GM23248 (cell line): ENCODE results near the gene RACK1.
"Not testable (repeated sequence)": the region's sequence is repeated elsewhere in the genome, so short reads cannot be mapped to it uniquely, and the experiment has no call there.

Source experiments
- EZH2 ChIP-seq: fragments of 200-600 bp; sonication (generic); IDR thresholded peaks from 2 replicates; pipeline ENCODE4 v1.6.1; 2018; ENCODE audit warnings: antibody characterized with exemption, mild to moderate bottlenecking; ENCODE audit not compliant: insufficient read depth, poor library complexity, severe bottlenecking
- EZH2phosphoT487 ChIP-seq: fragments of 200-600 bp; sonication (generic); IDR thresholded peaks from 2 replicates; pipeline ENCODE4 v1.6.1; 2018; ENCODE audit warnings: antibody characterized with exemption, moderate library complexity, mild to moderate bottlenecking, low read depth; ENCODE audit not compliant: insufficient read depth

DNA sequence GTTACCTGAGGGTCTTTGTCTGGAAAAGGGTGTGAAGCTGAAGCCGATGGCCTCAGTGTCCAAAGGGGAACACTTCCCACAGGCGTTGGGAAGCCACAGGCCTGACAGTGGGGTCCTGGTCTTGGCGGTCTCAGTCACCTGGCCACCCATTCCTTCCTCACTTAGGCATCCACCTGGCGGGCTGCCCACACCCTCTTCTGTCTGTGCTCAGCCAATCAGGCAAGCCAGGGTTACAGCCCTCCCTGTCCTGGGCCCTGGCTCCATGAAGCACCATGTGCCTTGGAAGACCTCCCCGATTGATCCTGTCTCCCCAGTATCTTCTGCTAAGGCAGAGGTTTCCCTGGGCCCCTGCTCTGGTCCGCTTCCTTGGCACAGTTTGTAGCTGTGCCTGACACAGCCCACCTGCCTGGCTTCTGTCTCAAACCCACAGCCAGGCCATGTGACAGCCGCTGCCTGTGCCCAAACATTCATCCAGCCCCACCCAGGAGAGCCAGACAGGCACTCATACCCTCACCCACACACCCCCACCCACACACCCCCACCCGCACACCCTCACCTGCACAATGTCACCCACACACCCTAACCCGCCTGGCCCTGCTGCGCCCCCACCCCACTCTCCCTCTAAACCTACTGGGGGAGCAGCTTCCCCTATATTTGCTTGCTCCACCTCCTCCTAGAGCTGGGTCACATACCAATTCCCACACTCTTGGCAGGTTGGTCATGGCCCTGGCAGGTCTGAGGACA, 42.4 kb upstream of the RACK1 start:
- TF ChIP-seq EZH2phosphoT487, EZH2: not testable (repeated sequence)
